NCI-H2171 treated with DMSO at 0.1 percent for 48 hours (cell line): ENCODE measurements around the gene MTUS2.

ENCODE experiments used
- DNase-seq: peaks from one replicate; lab custom pipeline; 2025; lab: John Stamatoyannopoulos, UW

The MTUS2 gene

GRCh38 chr13:28820099-28821051 lies at the start of gene MTUS2:
Gene MTUS2, plus strand, starts transcription at chr13:28820339.
- no peak for DNase-seq

GRCh38 chr13:28778308-28779215 lies 41.6 kb upstream of the MTUS2 start:
- no peak for DNase-seq

- DNase-seq: no peak
These were observed 27.1 kb upstream of the MTUS2 start for GRCh38 chr13:28792992-28793391.

GRCh38 chr13:28794396-28794795 lies 25.7 kb upstream of the MTUS2 start:
- no peak for DNase-seq

GRCh38 chr13:28796938-28797257 lies 23.2 kb upstream of the MTUS2 start:
- DNase-seq: no peak

- no peak for DNase-seq
These were observed 14.8 kb upstream of the MTUS2 start for GRCh38 chr13:28805193-28805819.

- DNase-seq: no peak
These were observed 2.9 kb upstream of the MTUS2 start for GRCh38 chr13:28817204-28817603.

GRCh38 chr13:28819046-28819730 lies 951 bp upstream of the MTUS2 start:
- DNase-seq: no peak

- no peak for DNase-seq
These were observed 422 bp upstream of the MTUS2 start for GRCh38 chr13:28819735-28820098.

GRCh38 chr13:28822151-28822550 lies 2.0 kb downstream of the MTUS2 start:
- DNase-seq: no peak

- DNase-seq: no peak
These were observed 2.7 kb downstream of the MTUS2 start for GRCh38 chr13:28822801-28823200.

GRCh38 chr13:28825379-28825778 lies 5.2 kb downstream of the MTUS2 start:
- no peak for DNase-seq

- no peak for DNase-seq
These were observed 6.2 kb downstream of the MTUS2 start for GRCh38 chr13:28826368-28826767.

GRCh38 chr13:28830580-28830979 lies 10.4 kb downstream of the MTUS2 start:
- no peak for DNase-seq

GRCh38 chr13:28831117-28831516 lies 11.0 kb downstream of the MTUS2 start:
- DNase-seq: no peak

GRCh38 chr13:28837111-28837510 lies 17.0 kb downstream of the MTUS2 start:
- no peak for DNase-seq

- no peak for DNase-seq
These were observed 23.5 kb downstream of the MTUS2 start for GRCh38 chr13:28843639-28844038.

- DNase-seq: no peak
These were observed 29.3 kb downstream of the MTUS2 start for GRCh38 chr13:28849441-28849840.

GRCh38 chr13:28850226-28850625 lies 30.1 kb downstream of the MTUS2 start:
- no peak for DNase-seq

- no peak for DNase-seq
These were observed 31.3 kb downstream of the MTUS2 start for GRCh38 chr13:28851422-28851821.

GRCh38 chr13:28854657-28855056 lies 34.5 kb downstream of the MTUS2 start:
- DNase-seq: no peak

GRCh38 chr13:28856287-28856686 lies 36.1 kb downstream of the MTUS2 start:
- no peak for DNase-seq
